Activated CD4-positive, alpha-beta T cell treated with anti-CD3 and anti-CD28 coated beads, Interleukin-2, Interleukin-6, amounts not matched to agents 100 ng/mL and 50 ng/mL, durations not matched to agents 16 hours and 8 hours (primary cell): Measurements from ENCODE around the gene WARS2.

Experiments used
- DNase-seq: peaks from one replicate; pipeline ENCODE4 v3.0.0-alpha.2; 2020

WARS2 gene

DNA sequence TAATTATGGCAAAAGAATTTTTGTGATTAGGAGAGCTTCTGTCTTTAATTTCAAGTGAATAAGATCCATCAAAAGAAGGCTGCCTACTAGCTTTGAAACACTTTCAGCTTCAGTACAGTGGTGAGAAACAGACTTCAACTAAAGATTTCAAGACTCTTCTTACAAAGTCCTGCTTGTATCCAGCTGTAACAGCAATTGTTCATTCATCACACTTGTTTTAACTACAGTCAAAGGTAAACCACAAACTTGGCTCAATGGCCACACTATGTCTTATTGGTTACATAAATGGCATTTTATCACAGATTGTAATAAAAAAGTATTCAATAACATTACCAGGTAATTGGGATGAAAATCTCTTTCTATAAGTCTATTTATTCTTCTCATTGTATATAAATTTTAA is 59.2 kb downstream of the WARS2 start:
- DNase-seq = no peak

DNA sequence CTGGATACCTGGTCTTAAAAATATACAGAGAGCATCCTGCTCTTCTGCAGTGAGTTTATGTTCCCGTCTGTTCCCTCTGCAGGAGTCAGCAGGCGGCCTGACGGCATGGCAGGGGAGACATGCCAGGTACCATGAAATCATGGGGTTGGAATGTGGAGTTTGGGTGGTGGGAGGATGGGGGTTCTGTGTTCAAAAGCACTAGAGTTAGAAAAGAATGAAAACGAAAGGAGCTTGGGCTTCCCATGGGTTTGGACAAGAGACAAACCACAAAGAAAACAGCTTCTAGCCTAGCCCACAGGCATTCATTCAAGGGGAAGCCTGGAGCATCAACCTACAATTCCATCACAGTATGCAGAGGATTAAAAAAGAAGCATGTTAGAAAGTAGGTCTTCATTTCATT is 59.9 kb downstream of the WARS2 start:
- no peak for DNase-seq

DNA sequence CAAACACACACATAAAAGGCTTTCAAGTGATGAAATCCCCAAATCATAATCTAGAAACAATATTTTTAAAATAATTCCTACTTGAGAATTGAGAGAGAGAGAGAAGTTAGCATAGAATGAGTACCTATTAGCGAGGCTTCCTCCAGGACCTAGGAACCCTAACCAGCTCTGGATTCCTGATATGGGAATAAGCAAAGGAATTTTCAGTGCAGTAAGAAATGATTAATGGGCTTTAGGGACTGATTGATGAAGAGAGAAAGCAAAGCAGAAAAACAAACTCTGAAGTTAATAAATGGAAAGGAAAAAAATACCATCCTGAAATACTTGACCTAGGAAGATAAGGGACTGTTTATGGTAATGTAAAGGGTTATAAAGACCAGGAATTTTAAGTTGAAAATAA is 60.6 kb downstream of the WARS2 start:
- no peak for DNase-seq

DNA sequence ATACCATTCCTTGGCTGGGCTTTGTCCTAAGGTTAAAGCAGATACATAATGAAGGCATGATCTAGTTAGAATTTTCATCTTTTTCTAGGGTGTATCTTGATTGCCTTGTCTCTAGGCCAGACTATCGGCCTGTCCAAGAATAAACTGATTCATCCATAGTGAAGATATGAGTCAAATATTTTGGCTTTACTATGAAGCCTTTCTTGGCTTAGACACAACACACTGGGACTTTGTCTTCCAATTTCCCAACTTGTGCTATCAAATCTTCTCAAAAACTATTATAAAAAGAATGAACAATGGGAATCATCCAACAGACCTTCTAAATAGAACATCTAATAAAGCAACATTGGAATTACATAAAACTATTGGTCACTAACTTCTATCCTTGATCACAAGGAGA is 64.8 kb downstream of the WARS2 start:
- no peak for DNase-seq

DNA sequence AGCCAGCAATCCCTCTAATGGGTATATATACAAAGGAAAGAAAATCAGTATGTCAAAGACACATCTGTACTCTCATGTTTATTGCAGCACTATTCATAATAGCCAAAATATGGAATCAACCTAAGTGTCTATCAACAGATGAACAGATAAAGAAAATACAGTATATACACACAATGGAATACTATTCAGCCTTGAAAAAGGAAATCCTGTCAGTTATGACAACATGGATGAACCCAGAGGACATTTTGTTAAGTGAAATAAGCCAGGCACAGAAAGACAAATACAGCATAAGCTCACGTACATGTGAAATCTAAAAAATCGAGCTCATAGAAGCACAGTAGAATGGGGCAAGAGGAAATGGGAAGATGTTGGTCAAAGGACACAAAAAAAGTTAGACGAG is 69.1 kb downstream of the WARS2 start:
- no peak for DNase-seq

DNA sequence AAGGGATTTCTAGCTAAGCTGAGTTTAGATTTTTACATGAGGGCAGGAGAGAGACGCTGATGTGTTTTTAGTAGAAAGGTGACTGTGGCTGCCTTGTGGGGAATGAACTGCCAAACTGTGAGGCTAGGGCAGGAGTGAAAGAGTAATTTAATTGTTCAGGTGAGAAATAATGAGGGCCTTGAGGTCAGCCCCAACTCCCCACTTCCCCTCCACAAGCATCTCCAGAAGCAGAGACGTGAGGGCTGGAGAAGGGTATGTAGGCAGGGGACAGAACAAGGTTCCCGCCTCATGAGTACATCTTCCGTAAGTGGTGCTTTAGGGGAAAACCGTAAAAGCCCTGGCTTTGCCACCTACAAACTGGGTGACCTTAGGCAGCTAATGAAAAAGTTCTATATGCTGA is 70.8 kb downstream of the WARS2 start:
- no peak for DNase-seq

DNA sequence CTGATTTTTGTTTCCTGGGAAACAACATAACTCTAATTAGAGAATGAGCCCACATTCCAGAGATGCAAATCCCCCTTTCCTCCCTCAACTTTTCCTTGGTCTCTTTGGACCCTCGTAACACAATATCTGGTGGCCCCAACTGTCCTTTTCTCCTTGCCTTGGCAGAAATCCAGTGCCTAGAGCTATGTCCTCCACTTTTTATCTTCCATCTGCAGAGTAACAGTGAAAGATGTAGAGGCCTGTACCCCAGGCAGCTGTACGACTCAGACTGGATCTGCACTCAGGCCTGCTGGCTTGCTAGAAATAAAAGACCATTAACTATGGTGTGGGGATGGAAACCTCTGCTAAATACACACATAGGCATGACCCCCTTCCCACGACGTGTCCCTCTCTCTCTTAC is 72.0 kb downstream of the WARS2 start:
- DNase-seq = no peak

DNA sequence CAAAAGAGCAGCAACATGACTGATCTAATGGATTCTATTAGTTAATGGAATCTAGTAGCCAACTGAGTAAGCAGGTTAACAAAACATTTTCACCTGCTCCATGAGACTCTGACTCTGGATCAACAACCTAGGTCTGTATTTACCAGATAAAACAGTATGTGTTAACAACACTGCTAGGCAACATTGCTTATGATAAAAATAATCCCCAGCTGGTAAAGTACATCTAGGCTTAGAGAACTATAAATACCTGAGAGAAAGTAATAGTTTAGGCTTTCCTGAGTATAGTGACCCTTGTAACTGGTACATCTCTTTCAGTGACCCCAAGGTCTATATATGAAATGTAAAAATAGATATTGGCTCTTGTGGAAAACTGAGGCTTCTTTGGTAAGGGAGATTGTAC is 78.8 kb downstream of the WARS2 start:
- DNase-seq = no peak

DNA sequence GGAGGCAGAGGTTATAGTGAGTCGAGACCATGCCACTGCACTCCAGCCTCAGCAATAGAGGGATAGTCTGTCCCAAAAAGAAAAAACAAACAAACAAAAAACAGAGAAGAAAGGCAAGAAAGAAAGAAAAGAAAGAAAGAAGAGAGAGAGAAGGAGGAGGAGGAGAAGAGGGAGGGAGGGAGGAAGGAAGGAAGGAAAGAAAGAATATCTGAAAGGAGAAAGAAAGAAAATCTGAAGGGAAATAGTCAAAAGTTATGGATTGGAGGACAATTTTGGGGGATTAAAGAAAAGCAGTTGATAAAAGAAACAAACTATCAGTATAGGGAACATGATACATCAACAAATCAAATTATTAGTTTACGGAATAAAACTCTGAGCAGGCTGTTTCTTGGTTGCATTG is 84.9 kb downstream of the WARS2 start:
- no peak for DNase-seq

DNA sequence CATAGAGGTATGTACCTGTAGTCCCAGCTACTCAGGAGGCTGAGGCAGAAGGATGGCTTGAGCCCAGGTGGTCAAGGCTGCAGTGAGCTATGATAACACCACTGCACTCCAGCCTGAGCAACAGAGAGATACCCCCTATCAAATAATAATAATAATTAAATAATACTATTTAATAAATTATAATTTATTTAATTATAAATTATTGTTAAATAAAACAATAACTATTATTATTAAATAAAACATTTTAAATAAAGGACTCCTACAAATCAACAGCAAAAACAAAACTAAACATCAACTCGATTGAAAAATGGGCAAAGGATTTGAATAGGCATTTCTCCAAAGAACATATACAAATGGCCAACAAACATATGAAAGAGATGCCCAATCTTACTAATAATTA is 86.5 kb downstream of the WARS2 start:
- no peak for DNase-seq

DNA sequence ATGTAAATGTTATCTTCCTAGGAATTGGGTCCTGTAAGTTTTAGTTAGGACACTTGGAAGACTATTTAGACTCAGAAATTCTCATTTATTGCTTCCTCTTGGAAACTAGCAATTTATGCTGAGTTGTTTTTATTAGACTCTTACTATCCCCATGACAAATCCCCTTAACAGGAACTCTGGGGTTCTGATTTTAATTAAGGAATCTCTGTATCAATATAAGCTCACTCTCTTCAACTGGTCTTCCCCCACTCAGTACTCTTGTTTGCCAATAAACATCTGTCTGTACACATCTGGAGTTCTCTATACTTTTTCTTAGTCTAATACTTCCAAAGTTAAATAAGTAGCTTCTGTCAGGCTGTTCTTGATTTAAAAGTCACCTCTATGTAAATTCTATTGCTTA is 88.2 kb downstream of the WARS2 start:
- DNase-seq = no peak

DNA sequence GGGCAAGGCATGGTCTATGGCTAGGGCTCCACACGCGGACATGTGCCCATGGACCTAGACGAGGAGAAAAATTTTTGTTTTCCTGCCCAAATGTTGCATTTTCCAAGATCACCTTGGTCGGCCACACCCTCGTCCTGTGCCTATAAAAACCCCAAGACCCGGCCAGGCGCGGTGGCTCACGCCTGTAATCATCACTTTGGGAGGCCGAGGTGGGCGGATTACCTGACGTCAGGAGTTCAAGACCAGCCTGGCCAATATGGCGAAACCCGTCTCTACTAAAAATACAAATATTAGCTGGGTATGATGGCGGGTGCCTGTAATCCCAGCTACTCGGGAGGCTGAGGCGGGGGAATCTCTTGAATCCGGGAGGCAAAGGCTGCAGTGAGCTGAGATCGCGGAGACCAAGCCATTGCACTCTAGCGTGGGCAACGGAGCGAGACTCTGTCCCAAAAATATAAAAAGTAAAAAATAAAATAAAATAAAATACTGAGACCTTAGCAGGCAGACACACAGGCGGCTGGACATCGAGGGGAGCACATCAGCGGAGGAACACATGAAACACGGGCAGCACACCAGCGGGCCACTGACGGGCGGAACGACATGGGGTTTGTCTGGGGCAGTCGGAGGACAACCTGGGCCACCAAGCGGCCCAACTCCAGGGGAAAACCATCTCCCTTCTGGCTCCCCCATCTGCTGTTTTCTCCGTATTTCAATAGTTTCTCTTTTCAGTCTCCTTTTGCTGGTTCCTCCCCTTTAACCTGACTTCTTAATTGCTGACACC is 91.6 kb downstream of the WARS2 start:
- DNase-seq = no peak

DNA sequence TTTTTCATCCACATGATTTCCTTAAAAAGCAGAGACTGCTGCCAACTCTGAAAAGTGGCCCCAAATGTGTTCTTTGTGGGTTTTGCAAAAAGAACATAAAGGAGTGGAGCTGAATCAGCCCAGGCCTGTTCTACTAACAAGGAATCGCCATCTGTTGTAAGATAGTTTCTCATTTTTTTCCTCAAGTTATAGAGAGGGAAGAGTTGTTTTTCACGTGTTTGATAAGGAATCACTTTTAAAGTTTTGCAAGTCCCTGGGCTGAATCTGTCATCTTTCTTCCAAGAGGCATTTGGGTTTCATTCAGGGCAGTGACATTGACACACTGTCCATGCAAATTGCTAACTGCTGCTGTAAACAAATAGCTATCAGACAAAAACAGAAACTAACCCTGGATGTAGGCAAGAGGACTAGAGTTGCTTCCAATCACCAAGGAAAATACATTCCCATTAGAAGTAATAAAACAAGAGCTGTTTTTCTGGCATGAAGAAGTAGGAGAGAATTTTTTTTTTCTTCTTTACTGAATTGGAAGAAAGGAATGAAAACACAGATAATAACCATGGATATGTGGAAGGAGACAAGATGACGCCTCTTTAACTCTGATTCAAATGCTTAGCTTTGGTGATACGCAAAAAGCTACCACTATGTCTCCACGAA is 93.5 kb downstream of the WARS2 start:
- DNase-seq = no peak

DNA sequence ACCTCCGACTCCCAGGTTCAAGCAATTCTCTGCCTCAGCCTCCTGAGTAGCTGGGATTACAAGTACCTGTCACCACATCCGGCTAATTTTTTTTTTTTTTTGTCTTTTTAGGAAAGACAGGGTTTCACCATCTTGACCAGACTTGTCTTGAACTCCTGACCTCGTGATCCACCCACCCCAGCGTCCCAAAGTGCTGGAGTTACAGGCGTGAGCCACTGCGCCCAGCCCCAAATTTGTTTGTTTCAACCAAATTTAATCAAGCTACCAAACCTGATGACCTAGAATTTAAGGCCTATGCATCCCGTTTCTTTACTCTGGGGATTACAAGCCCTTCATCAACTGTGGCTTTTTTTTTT is 94.0 kb downstream of the WARS2 start:
- DNase-seq = no peak

DNA sequence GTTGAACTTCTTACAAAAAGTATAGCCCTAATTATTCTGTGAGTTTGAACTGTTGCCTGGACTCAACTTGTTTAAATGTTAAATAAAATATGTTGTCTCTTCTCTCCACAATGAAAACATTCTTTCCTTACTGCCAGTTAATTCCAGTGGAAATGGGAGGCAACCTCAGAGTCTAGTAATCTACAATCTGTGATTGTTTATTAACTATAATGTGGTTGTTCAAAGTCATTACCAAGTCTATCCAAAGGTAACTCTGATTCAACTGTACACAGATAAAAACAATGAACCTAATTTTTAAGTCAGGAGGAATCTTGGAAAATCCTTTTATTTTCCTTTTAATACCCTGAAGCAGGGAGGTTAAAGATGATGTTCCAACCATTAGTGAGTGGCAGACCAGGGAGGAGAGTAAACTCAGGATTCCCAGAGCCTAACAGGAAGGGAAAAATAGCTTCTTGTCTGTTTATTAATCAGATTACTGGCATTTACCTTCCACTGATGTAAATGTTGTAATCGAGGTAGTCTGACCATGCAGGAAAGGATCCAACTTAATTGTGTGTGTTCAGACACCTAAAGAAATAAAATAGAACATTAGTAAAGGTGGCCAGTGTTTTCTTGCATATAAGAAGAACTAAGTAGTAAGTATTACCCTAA is 95.2 kb downstream of the WARS2 start:
- DNase-seq = no peak

DNA sequence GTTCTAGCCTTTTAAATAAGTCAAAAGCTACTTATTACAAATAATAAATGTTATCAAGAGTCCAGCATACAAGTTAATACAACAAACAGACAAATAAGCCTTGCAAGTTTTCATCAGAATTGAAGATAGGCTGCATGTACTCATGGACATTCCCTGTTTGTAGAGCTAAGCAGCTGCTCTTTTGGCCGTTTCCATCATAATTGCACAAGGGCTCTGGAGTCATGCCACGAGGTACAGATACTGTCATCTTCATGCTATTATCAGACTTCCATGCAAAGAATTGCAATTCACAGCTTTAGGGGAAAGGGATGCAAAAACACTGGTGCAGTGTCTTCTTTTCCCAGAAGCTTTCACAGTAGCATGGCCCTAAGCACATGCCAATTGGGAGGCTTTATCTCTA is 99.5 kb downstream of the WARS2 start:
- no peak for DNase-seq

DNA sequence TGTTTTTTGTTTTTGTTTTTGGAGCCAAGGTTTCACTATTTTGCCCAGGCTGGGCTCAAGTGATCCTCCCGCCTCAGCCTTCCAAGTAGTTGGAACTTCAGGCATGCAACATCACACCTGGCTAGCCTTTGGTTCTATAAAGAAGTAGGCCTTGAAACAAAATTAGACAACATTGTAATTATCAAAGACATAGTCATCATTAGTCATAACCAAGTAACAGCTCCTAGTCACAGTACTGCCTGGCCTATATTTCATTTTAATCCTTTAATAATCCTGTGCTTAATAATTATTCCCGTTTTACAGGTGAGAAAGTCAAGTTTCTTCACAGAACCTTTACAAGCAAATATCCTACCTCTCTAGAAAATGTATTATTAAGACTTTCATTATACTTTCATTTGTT is 100.0 kb downstream of the WARS2 start:
- DNase-seq = no peak

DNA sequence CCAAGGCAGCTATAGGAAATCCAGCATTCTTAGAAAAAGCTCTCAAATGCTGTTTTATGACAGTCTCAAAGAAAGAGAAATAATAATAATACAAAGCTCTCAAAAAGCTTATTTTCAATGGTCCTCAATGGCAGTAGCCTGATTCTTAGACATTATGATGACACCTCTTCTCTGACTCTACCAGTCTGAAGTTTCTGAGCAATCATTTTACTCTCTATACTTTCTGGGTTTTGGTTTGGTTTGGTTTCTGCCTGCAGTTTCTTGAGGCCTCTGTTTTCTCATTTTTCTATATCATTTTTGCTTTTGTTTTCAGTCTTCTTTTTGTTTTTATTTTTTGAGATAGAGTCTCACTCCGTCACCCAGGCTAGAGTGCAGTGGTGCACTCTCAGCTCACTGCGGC is 102.1 kb downstream of the WARS2 start:
- no peak for DNase-seq

DNA sequence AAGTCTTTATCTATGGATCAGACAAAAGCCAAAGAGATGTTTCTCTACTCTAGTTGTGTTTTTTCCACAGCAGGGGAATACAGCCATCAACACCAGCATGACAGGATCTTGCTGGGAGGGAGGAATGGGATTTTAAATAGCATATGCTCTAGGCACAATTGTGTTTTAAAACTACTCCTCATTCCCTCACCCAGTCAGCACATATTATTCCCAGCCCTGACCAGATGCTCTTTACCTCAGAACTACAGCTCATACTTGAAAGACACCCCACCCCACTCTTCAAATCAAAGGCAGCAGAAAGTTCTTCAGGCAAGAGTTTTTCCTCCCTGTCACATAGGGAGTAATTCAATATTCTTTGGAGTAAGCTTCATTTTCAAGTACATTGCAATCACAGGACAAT is 106.1 kb downstream of the WARS2 start:
- DNase-seq = no peak

DNA sequence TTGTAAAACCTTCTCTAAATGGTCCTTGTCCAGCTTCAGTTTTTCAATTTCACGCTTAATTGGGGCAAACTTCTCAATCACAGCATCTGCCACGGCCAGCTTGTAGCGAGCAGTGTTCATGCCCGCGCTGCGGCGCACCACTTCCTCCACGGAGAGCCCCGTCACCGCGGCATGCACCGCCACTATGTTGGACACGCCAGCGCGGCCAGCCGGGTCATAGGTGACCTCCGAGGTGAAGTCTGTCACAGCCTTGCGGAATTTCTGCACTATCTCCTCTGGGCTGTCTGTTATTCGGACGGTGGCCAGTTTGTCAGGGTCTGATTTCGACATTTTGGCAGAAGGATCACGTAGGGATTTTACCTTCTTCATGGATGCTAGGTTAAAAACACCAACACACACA is 107.5 kb downstream of the WARS2 start:
- no peak for DNase-seq

DNA sequence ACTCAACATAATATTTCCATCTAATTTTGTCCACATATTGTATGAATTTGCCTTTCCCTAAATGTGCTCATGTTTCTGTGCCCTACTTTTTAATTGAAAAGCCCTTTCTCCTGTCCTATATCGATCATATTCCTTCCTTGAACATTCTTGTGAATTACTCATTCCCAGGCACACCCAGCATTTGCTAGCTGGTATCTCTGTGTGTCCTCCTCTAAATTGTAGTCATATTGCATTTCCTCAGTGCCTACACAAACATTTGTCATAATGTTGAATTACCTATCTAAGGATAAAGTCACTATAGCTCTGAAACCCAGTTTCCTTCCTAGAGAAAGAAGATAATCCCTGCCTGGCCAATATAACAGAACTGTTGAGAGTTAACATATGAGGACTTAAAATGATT is 112.7 kb downstream of the WARS2 start:
- DNase-seq = no peak

DNA sequence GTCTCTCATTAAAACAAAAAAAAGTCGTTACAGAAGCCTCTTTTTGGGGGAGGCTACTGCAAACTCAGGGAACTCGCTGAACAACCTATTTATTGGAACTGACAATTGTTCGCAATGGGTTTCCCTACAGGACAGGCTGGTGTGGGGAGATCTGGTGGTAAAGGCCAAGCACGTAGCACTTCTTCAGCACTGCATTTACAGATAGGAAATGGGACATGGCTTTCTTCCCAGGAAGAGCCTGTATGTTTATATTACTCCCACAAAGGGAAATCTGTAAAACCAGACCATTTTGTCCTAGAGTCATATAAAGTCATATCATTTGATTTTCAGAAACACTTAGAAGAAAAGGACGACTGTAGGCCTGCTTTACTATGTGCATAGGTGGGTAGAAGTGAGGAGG is 113.5 kb downstream of the WARS2 start:
- no peak for DNase-seq

DNA sequence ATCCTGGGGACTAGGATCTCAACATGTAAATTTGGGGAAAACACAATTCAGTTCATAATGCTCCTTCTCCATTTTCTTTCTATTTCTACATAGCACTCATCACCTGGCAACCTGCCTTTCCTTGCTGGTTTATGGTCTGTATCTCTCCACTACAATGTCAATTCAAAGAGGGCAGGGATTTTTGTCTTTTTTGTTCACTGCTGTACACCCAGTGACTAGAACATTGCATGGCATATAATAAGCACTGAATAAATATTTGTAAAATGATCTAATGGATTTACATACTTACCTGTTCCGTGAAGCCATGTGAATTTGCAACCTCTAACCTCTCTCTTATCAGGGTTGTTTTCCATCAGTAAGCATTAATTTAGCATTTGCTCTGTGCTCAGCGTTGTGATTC is 124.9 kb downstream of the WARS2 start:
- DNase-seq = no peak

DNA sequence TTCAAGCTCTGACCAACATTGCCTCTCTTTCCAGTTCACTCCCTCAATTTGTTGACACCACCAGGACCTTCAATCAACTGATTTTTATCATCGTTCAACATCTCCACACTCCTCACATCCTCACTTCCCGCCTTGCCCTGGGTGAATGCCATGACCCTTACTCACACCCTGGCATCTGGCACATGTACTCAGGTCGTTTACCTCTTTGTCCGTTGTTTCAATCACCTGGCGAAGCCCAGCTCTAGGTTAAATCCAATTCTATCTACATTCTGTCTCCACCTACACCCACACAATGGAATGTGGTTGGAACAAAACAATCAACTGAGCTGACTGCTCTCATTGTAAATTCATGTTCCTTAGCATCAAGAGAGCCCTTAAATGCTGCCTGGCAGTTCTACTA is 128.1 kb downstream of the WARS2 start:
- DNase-seq = no peak

DNA sequence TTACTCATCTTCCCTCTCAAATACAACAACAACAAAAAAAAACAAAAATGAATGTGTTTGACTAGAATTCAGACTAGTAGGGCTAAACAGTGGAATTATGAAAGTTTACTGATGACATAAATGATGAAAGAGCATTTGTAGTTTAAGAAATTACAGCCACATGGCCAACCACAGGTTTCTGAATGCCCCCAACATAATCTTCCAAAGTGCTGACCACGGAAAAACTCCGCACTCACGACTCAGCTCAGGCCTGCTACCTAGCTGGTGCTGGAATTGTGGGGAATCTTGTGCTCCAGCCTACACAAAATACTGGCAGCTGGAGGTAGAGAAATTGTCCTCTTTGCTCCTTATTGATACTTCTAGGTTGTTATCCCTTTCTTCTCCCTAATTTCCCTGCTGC is 128.7 kb downstream of the WARS2 start:
- DNase-seq = no peak
